Measurements from ENCODE around the gene THBS4. TPM values are rescaled to one million over a fixed set of nuclear protein-coding genes. Genes with fewer than 3 reads are reported as not detected.

THBS4 gene
- total and polyA plus RNA-seq, 10 of the 15 experiments (the other 5 are each of a cell fraction or from before 2014, with no cell fraction given): 0.31 to 1.7 (median 0.75) TPM

DNA sequence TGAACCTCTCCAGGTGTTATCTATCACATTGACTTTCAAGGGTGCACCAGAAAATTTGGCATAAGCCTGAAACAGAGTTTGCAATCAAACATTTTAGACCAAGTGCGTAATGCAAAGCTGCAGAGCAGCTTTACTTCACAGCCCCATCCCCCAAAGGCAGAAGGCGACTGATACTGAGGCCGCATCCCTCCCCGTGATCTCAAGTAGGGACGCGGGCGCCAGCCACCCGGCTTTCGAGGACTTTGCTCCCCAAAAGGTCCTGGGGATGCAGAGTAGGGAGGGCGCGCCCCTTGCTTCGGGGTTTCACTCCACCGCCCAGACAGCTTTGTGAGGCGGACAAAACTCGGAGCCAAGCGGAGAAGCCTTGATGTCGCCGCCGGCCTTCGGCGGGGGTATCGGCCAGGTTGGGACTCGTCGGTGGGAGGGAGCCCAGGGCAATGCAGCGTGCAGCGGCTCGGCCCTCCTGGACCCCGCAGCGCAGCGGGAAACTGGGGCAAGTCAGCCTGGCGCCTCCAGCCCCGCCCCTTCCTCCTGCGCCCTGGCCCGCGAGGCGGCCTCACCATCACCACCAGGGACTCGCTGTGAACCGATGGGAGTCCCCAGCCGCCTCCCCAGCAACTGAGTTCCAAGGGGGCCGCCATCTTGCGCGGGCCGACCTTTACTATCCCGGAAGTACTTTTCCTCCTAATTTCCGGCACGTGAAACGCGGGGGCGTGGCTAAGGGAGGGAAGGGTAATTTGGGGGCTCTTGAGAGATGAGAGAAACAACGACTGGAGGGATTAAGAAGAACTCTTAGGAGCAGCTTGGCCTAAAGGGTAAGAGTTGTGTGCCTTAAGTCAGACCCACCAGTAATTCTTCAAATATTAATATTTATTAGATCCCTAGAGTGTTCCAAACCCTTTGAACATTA lies 44.3 kb upstream of the THBS4 start, which contains the start of gene MTX3:
TSS of gene MTX3 (minus strand) at position 665 of the 910 bp plus-strand sequence. CDS start at position 641, 24 bp downstream.
- Histone ChIP-seq H3K9ac (ENCODE audit: control insufficient read depth, insufficient read depth, low read length) (peak within 1 kb of the TSS; percentile 88), H2AFZ (ENCODE audit: control insufficient read depth, low read depth, low read length) (peak within 1 kb of the TSS; percentile 87), H3K9me3 (replicated peaks; ENCODE audit: control insufficient read depth, insufficient read depth, low read length) (no peaks in the 10 kb centered on the region), H4K20me1 (ENCODE audit: control insufficient read depth, insufficient read depth) (no peaks in the 10 kb centered on the region), H3K4me3 (peak within 1 kb of the TSS; percentile 86), H3K27me3 (replicated peaks in 1 of 2; ENCODE audit: control insufficient read depth in 2 of 2, insufficient read depth in 2 of 2, low read length in 1 of 2) (no peaks in the 10 kb centered on the region), H3K79me2 (ENCODE audit: control insufficient read depth, insufficient read depth, low read length) (peaks cover 4% of the 10 kb centered on the region), H3K36me3 (ENCODE audit: control insufficient read depth in 2 of 2, insufficient read depth in 2 of 2, low read length in 1 of 2) (peaks cover 0 to 5% of the 10 kb centered on the region in 2 experiments; a peak in 1 of 4 replicates), H3K4me2 (ENCODE audit: control insufficient read depth, insufficient read depth) (peak within 1 kb of the TSS; percentile 55), H3K27ac (ENCODE audit: control insufficient read depth, insufficient read depth) (peak within 1 kb of the TSS; percentile 86), H3K4me1 (ENCODE audit: control insufficient read depth, insufficient read depth, low read length) (peaks cover 4% of the 10 kb centered on the region; the same call in 1 of the 2 replicates)
- ChIA-PET SMC1A (ENCODE audit: uncharacterized antibody, unreplicated experiment) (interaction anchor here (0.8 to 1.7 kb wide), 4 partner anchors 9 to 135 kb away, joined by 3 to 4 read pairs (median 3); no protein-coding TSS in a partner anchor), POLR2A (interaction anchor here (0.6 to 0.9 kb wide), 3 partner anchors 13 to 265 kb away, joined by 3 read pairs; partner anchors contain the start of gene SERINC5), RAD21 (ENCODE audit: unreplicated experiment) (interaction anchor here (0.8 to 1.7 kb wide), 5 partner anchors 11 to 119 kb away, joined by 3 to 9 read pairs (median 4); no protein-coding TSS in a partner anchor), CTCF (interaction anchor here (0.7 to 1.6 kb wide), 4 partner anchors 8 to 93 kb away, joined by 3 to 5 read pairs (median 4); no protein-coding TSS in a partner anchor)
- ATAC-seq (peak; percentile 96), FAIRE-seq (no peak), DNase-seq (ENCODE audit: low read depth, low spot score) (peak; percentile 57)
- WGBS (ENCODE audit: insufficient coverage, insufficient replicate concordance, low lambda C conversion rate, missing lambda C conversion rate): 2% methylated on average over 48 of the region's 50 CpGs
- intact Hi-C loops (cut with micrococcal nuclease; ENCODE audit: unreplicated experiment) (loop anchor here (2.0 kb wide), 1 partner anchor 92 kb away; no protein-coding TSS in a partner anchor), in situ Hi-C loops (cut with MboI) (no loop called here)
- BruUV-seq (replicated peaks): no TSS peak
- TF ChIP-seq PAX5 (IDR thresholded peaks at IDR 0.05; ENCODE audit: borderline replicate concordance, low read depth, low read length) (no peak), TCF7 (IDR thresholded peaks at IDR 0.05; ENCODE audit: borderline replicate concordance) (no peak), RELA (IDR thresholded peaks at IDR 0.05; ENCODE audit: borderline replicate concordance, partially characterized antibody) (peak; percentile 6), NR2C1 (IDR thresholded peaks at IDR 0.05) (peak; percentile 98), CBFB (IDR thresholded peaks at IDR 0.05; ENCODE audit: low read depth) (no peak; the same call in 1 of the 2 replicates), FOXM1 (IDR thresholded peaks at IDR 0.05; ENCODE audit: low read depth, low read length) (no peak), HDGF (IDR thresholded peaks at IDR 0.05) (peak; percentile 60; the same call in 1 of the 2 replicates), SPI1 (IDR thresholded peaks at IDR 0.05; ENCODE audit: borderline replicate concordance, insufficient read depth, low read depth, low read length) (no peak), POLR2AphosphoS5 (IDR thresholded peaks at IDR 0.05; ENCODE audit: low read length) (peak; percentile 63; the same call in 1 of the 2 replicates), DPF2 (IDR thresholded peaks at IDR 0.05) (0 out of 2 replicates have a peak, but pooled peaks have one; percentile 23), TAF1 (IDR thresholded peaks at IDR 0.05; ENCODE audit: borderline replicate concordance, low read depth, low read length) (peak; percentile 88; the same call in 1 of the 2 replicates), GATAD2B (conservative IDR thresholded peaks at IDR 0.05; ENCODE audit: low read depth) (peak; percentile 55; the same call in 1 of the 2 replicates), WRNIP1 (IDR thresholded peaks at IDR 0.05; ENCODE audit: borderline replicate concordance, low read depth, low read length) (no peak)
- TF ChIP-seq, protein P1, sequence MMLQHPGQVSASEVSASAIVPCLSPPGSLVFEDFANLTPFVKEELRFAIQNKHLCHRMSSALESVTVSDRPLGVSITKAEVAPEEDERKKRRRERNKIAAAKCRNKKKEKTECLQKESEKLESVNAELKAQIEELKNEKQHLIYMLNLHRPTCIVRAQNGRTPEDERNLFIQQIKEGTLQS (IDR thresholded peaks at IDR 0.05; ENCODE audit: borderline replicate concordance, extremely low read depth, low read depth, low read length): 0 out of 2 replicates have a peak, but pooled peaks have one; percentile 9
- TF ChIP-seq, protein P2, sequence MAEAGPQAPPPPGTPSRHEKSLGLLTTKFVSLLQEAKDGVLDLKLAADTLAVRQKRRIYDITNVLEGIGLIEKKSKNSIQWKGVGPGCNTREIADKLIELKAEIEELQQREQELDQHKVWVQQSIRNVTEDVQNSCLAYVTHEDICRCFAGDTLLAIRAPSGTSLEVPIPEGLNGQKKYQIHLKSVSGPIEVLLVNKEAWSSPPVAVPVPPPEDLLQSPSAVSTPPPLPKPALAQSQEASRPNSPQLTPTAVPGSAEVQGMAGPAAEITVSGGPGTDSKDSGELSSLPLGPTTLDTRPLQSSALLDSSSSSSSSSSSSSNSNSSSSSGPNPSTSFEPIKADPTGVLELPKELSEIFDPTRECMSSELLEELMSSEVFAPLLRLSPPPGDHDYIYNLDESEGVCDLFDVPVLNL (IDR thresholded peaks at IDR 0.05; ENCODE audit: low read depth, low read length): no peak
- TF ChIP-seq, protein P3, sequence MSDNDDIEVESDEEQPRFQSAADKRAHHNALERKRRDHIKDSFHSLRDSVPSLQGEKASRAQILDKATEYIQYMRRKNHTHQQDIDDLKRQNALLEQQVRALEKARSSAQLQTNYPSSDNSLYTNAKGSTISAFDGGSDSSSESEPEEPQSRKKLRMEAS (IDR thresholded peaks at IDR 0.05; ENCODE audit: low read depth, low read length): peak; percentile 78
- TF ChIP-seq, protein P4, sequence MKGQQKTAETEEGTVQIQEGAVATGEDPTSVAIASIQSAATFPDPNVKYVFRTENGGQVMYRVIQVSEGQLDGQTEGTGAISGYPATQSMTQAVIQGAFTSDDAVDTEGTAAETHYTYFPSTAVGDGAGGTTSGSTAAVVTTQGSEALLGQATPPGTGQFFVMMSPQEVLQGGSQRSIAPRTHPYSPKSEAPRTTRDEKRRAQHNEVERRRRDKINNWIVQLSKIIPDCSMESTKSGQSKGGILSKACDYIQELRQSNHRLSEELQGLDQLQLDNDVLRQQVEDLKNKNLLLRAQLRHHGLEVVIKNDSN (IDR thresholded peaks at IDR 0.05; ENCODE audit: borderline replicate concordance, extremely low read length, insufficient read depth, low read depth, low read length): peak; percentile 65

Data from GM12878 (cell line).